Glutamatergic neuron (in vitro differentiated cells): ENCODE results near the gene SIKE1. TPM values are rescaled to one million over a fixed set of nuclear protein-coding genes. Genes with fewer than 3 reads are reported as not detected.
A peak's percentile ranks its signal among the peaks of the same experiment; 100 is the strongest.
"Not testable (repeated sequence)": the region's sequence is repeated elsewhere in the genome, so short reads cannot be mapped to it uniquely, and the experiment has no call there.

ENCODE experiments used
- DNase-seq: peaks from one replicate; pipeline ENCODE4 v3.0.0; 2022
- H3K27ac Mint-ChIP-seq: one replicate; pipeline ENCODE4 v1.8.0; 2020; ENCODE audit warnings: mild to moderate bottlenecking, mixed read lengths, inconsistent platforms; ENCODE audit not compliant: unreplicated experiment
- H3K27me3 Mint-ChIP-seq: one replicate; pipeline ENCODE4 v1.8.0; 2020; ENCODE audit warnings: mild to moderate bottlenecking, moderate library complexity, mixed read lengths, inconsistent platforms; ENCODE audit not compliant: unreplicated experiment
- H3K36me3 Mint-ChIP-seq: one replicate; pipeline ENCODE4 v1.8.0; 2020; ENCODE audit warnings: mild to moderate bottlenecking, mixed read lengths, inconsistent platforms; ENCODE audit not compliant: unreplicated experiment
- H3K4me1 Mint-ChIP-seq: one replicate; pipeline ENCODE4 v1.8.0; 2020; ENCODE audit warnings: mild to moderate bottlenecking, low read depth, mixed read lengths, inconsistent platforms; ENCODE audit not compliant: unreplicated experiment
- H3K4me3 Mint-ChIP-seq: one replicate; pipeline ENCODE4 v1.8.0; 2020; ENCODE audit warnings: mild to moderate bottlenecking, mixed read lengths, inconsistent platforms; ENCODE audit not compliant: unreplicated experiment
- H3K9me3 Mint-ChIP-seq: one replicate; pipeline ENCODE4 v1.8.0; 2020; ENCODE audit warnings: mild to moderate bottlenecking, moderate library complexity, mixed read lengths, inconsistent platforms; ENCODE audit not compliant: unreplicated experiment
- CTCF ChIP-seq: fragments of 200-600 bp; sonication (generic); IDR thresholded peaks from one replicate; pipeline ENCODE4 v1.5.0; 2021; ENCODE audit not compliant: partially characterized antibody, unreplicated experiment
- total RNA-seq: library from RNA; stranded (reverse); fragmentation: NEBNext Ultra II Directional; extraction: Animal tissue kit (Norgen Biotek cat#: 25700); gene quantifications from one replicate; pipeline ENCODE4 v1.2.1, GENCODE V29; 2021; ENCODE audit not compliant: unreplicated experiment

Gene SIKE1
- total RNA-seq, 1 donor from 2014 or later: 60.7 TPM

- Mint-ChIP-seq H3K4me3 (peak overlapping the region; percentile 98), H3K4me1 (peaks cover 8% of the 10 kb centered on the region), H3K9me3 (peaks cover 3% of the 10 kb centered on the region), H3K27ac (peak overlapping the region; percentile 96), H3K36me3 (no peaks in the 10 kb centered on the region), H3K27me3 (peaks cover 3% of the 10 kb centered on the region)
- no peak for TF ChIP-seq CTCF
- DNase-seq: no peak
These were observed 763 bp downstream of the SIKE1 start for GRCh38 chr1:114779722-114780121.

DNA sequence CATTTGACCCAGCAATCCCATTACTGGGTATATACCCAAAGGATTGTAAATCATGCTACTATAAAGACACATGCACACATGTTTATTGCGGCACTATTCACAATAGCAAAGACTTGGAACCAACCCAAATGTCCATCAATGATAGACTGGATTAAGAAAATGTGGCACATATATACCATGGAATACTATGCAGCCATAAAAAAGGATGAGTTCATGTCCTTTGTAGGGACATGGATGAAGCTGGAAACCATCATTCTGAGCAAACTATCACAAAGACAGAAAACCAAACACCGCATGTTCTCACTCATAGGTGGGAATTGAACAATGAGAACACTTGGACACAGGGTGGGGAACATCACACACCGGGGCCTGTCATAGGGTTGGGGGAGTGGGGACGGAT, 3.8 kb downstream of the SIKE1 start:
- H3K9me3 Mint-ChIP-seq, DNase-seq, H3K27me3 Mint-ChIP-seq, H3K27ac Mint-ChIP-seq, H3K4me3 Mint-ChIP-seq, H3K36me3 Mint-ChIP-seq, H3K4me1 Mint-ChIP-seq: not testable (repeated sequence)

DNA sequence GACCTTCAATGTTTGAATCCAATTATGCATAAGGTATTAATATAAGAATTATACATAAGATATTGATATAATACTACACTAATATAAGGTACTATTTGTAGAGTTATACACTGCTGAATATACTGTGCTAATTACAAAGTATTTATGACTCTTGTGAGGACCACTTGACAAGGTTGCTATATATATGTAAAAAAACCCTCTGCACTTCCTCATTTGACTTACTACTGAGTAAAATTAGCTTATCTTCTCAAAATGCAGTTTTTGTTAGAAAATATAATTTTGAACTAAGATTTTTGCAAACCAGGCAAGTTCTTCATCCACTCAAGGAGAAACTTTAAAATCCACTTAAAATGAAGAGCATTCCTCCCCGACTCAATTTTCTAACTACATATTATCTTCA, 8.5 kb downstream of the SIKE1 start:
- Mint-ChIP-seq H3K27ac (no peak overlapping the region), H3K9me3 (no peaks in the 10 kb centered on the region), H3K4me1 (no peaks in the 10 kb centered on the region), H3K4me3 (no peak overlapping the region), H3K27me3 (no peaks in the 10 kb centered on the region), H3K36me3 (no peaks in the 10 kb centered on the region)
- no peak for TF ChIP-seq CTCF
- no peak for DNase-seq

GRCh38 chr1:114770989-114771388, 9.5 kb downstream of the SIKE1 start:
- Mint-ChIP-seq H3K27me3 (no peaks in the 10 kb centered on the region), H3K9me3 (no peaks in the 10 kb centered on the region), H3K27ac (no peak overlapping the region), H3K4me3 (no peak overlapping the region), H3K36me3 (no peaks in the 10 kb centered on the region), H3K4me1 (no peaks in the 10 kb centered on the region)
- TF ChIP-seq CTCF: no peak
- DNase-seq: no peak

DNA sequence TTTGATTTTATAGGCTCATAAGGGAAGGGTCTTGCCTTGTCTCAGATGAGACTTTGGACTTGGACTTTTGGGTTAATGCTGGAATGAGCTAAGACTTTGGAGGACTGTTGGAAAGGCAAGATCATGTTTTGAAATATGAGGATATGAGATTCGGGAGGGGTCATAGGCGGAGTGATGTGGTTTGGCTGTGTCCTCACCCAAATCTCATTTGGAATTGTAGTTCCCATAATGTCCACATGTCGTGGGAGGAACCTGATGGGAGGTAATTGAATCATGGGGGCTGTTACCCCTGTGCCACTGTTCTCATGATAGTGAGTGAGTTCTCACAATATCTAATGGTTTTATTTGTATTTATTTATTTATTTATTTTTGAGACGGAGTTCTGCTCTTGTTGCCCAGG, 15.8 kb downstream of the SIKE1 start:
- no peaks in the 10 kb centered on the region for H3K36me3 Mint-ChIP-seq
- no peak overlapping the region for H3K27ac Mint-ChIP-seq
- H3K4me1 Mint-ChIP-seq: no peaks in the 10 kb centered on the region
- DNase-seq: no peak
- TF ChIP-seq CTCF: peak; percentile 39
- H3K27me3 Mint-ChIP-seq: peaks cover 2% of the 10 kb centered on the region
- H3K4me3 Mint-ChIP-seq: no peak overlapping the region
- H3K9me3 Mint-ChIP-seq: no peaks in the 10 kb centered on the region

GRCh38 chr1:114758256-114758832, 22.1 kb downstream of the SIKE1 start:
- Mint-ChIP-seq H3K9me3 (peaks cover 11% of the 10 kb centered on the region), H3K36me3 (no peaks in the 10 kb centered on the region), H3K27ac (peak overlapping the region; percentile 98), H3K4me1 (peaks cover 16% of the 10 kb centered on the region), H3K4me3 (peak overlapping the region; percentile 95), H3K27me3 (peaks cover 12% of the 10 kb centered on the region)
- no peak for DNase-seq
- TF ChIP-seq CTCF: no peak
